GM19468 (cell line): ENCODE results near the gene APEX1.
"Not testable (repeated sequence)": the region's sequence is repeated elsewhere in the genome, so short reads cannot be mapped to it uniquely, and the experiment has no call there.

Experiments used
- ATAC-seq: cut with Tn5 transposase; IDR thresholded peaks from one replicate; pipeline ENCODE4 v1.9.1; 2021; ENCODE audit warnings: mild to moderate bottlenecking, moderate library complexity, moderate number of reproducible peaks; ENCODE audit not compliant: unreplicated experiment; ENCODE audit errors: extremely low read depth

The APEX1 gene

DNA sequence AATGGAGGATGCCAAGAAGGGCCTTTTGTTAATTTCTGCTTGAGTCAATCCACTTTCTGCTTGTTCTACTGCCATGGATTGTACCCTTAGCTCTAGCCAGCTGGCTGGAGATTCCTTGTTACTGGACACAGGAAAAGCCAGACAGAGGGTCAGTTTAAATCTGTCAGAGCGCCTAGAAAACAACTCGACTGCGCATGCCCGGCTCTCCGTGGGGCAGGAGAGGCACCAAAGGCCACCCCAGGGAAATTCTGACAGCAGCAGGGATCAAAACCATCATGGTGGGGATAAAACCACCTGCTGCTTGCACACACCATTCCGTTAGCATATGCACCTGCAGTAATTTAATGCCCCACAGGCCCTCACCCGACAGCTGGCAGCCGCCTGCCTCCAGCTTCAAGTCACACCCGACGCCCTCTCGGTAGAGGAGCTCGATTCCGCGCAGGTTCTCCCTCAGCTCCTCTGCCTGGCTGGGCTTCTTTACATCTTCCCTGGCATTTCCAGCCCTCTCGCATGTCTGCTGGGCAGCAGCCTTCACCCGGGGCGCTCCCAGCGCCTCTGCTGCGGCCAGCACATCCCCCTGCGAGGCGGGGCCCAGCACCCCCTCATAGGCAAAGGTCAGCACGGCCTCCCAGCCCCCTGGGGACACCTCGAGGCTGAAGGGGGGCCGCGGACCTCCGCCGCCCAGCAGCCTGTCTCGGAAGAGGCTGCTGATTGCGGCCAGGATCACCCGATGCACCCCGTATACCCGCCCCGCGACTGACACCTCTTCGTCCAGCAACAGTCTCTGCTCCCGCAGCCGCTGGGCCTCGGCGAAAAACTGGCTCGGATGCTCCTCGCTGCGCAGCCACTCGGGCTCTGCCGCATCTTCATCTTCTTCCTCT lies 20.1 kb upstream of the APEX1 start:
- ATAC-seq: no peak

DNA sequence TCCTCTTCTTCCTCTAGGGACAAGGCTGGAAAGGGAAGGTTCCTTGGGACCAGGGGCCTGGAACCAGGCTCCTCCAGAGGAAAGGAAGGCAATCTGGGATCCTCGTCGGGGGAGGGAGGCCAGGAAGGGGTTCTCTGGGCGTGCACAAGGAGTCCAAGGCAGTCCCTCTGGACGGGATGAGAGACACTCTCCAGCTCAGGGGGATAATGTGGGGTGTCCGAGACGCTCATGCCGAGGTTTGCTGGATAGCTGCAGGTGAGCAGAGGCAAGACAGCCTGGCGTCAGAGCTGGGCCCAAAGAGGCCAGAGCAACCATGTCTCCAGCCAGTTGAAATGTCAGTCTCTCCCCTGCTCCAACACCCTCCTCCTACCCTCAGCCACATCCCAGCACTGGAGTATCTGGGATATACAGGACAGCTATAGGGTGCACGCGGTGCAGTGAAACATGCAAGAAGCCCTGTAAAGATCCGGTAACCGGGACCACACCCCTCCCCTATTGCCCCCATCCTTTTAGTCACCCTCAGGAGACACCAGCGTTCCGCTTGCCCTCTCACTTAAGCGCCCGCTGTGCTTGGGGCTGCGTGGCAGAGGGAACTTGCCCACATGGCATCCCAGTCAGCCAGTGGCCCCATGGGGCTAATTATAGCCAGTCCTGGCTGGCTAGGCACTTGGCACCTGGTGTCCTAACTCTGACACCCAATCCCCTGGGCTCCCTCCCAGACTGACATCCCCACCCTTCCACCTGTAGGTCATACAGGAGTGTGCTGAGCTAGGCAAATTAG lies 19.3 kb upstream of the APEX1 start, which contains the start of gene KLHL33:
KLHL33 (minus strand) TSS at position 585 of the 781 bp plus-strand sequence; CDS start at position 230, 355 bp downstream.
- no peak for ATAC-seq

DNA sequence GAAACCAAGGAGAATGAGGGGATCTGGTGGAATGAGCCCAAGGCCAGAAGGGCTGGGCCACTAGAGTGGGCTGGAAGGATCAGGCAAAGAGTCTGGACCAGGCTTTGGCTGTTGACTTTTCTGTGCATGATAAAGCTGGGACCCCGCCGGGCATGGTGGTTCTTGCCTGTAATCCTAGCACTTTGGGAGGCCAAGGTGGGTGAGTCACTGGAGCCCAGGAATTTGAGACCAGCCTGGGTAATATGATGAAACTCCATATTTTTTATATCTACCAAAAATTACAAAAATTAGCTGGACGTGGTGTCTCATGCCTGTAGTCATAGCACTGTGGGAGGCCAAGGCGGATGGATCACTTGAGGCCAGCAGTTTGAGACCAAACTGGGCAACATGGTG lies 18.7 kb upstream of the APEX1 start:
- no peak for ATAC-seq

DNA sequence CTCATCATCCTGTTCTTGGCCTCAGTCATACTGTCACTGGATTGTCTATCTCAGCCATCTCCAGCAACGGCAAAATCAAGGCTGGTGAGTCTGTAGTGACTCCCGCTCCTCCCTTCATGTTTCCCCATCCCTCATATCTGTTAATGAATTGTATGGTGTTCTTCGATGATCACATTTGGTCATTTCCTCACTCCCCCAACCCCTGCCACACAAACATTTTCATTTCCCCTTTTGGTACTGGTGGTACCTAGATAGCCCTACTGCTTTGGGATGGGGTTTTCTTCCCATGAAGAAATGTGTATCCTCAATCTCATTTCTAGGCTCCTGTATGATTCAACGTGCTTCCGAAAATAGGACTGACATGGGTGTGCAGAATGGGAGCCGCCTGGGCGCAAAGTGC lies 16.4 kb upstream of the APEX1 start:
- ATAC-seq: no peak

DNA sequence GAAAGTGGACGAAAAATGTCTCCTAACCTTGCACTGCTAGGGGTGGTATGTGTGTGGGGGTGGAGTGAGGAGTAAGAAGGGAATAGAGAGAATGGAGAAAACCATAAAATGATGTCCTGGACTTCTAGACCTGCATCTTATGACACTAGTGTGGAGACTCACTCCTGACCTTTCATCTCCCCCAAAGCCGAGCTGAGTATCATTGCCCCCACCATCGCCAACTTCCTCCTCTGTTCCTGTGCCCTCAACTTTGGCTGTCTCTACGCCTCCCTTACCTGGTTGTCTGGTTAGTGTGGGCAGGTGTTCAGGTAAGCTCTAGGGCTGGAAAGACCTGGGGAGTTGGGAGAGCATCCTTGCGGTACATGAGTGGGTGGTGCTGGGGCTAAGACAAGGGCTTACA lies 14.6 kb upstream of the APEX1 start:
- ATAC-seq: no peak

DNA sequence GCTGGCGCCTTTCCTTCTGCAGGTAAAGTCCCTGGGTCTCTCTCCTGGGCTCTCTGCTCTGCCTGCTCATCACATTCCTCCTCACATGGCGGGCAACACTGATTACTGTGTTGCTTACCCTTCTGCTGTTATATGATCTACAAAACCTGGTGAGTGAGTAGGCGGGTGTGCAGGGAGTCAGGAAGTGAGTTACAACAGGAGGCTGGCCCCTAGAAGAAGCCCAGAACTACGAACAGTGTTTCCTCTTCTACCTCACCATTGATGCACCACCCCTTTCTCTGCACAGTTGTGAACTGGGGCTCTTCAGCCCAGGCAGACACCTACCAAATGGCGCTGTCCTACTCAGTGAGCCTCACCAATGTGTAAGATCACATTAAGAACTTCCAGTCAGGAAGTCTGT lies 14.1 kb upstream of the APEX1 start:
- ATAC-seq: no peak

DNA sequence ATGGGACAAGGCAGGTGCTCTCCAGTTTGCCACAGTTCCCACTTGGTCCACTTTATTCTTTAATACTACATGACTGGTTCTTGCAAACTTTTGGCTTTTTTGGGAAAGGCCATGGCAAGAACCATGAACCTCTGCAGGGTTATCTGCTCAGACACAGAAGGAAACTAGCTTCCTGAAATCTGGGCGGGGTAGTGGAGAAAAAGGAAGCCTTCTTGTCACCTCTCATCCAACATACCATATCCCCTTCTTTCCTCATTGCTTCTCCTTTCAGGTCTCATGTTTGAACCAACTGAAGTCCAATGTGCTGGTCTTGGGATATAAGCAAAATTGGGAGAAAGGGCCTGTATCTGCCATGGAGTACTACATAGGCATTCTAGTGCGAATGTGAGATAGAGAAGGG lies 13.6 kb upstream of the APEX1 start:
- ATAC-seq: no peak

DNA sequence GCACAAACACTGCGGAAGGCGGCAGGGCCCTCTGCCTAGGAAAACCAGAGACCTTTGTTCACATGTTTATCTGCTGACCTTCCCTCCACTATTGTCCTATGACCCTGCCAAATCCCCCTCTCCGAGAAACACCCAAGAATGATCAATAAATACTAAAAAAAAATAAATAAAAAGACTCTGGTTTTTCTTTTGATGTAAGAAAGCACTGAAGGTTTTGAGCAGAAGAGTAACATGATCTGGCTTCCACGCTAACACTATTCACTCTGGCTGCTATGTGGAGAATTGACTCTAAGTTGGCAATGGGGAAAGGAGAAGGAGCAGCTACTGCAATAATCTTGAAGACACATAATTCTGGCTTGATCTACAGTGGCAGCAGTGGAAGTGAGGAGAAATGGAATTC lies 11.4 kb upstream of the APEX1 start:
- ATAC-seq: not testable (repeated sequence)

DNA sequence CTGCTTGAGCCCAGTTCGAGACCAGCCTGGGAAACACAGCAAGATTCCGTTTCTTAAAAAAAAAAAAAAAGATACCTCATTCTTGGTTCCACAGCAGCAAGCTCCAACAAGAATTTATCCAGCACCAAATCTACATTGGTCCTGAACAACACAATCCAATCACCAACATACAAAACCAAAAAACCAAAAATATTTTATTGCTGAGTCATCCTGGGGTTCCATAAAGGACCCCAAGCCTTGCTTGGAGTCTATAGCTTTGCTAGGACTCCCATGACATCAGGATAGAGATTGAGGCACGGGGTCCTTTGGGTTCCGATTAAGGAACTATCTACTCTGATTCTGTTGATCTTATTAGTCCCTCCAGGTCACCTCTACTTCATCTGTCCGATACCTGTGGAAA lies 8.1 kb upstream of the APEX1 start:
- ATAC-seq: no peak

DNA sequence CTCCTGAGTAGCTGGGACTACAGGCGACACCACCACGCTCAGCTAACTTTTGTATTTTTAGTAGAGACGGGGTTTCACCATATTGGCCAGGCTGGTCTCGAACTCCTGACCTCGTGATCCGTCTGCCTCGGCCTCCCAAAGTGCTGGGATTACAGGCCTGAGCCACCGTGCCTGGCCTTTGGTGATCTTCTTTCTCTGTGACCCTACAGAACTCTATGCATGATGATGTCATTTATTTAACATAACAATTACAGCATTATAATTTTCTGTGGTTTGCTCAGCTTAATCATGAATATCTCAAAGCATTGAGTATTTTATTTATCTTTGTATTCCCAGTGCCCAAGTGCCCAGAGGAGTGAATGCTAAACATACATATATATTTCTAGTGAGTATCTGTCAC lies 2.2 kb upstream of the APEX1 start:
- not testable (repeated sequence) for ATAC-seq

DNA sequence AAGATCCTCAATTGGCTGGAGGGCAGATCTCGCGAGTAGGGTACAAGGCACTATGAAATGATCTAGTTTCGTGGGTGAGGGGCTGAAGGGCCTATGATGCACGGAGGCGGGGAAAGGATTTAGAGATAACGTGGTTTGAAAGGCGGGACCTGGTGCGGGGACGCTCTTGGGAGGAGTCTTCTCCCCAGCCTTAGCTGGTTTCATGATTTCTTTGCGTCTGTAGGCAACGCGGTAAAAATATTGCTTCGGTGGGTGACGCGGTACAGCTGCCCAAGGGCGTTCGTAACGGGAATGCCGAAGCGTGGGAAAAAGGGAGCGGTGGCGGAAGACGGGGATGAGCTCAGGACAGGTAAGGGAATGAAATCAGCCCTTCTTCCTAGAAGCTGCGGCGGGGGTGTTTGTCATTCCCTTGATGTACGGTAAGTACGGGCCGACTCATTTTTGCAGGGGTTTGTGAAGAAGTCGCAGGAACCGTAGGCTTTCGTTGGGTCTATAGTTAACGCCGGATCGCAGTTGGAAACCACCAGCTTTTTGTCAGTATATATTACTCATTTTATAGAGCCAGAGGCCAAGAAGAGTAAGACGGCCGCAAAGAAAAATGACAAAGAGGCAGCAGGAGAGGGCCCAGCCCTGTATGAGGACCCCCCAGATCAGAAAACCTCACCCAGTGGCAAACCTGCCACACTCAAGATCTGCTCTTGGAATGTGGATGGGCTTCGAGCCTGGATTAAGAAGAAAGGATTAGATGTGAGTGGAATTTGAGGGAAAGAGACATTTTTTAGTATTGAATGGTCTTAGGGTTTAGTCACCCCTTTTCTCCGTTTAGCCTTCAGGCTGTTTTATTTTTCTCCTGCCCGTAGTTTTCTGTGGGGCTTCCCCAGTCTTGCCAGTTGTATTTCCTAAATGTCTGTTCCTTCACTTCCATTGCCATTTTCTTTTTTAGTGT lies 602 bp downstream of the APEX1 start:
- ATAC-seq: peak; percentile 5

DNA sequence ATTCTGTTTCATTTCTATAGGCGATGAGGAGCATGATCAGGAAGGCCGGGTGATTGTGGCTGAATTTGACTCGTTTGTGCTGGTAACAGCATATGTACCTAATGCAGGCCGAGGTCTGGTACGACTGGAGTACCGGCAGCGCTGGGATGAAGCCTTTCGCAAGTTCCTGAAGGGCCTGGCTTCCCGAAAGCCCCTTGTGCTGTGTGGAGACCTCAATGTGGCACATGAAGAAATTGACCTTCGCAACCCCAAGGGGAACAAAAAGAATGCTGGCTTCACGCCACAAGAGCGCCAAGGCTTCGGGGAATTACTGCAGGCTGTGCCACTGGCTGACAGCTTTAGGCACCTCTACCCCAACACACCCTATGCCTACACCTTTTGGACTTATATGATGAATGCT lies 1.9 kb downstream of the APEX1 start:
- ATAC-seq: no peak

DNA sequence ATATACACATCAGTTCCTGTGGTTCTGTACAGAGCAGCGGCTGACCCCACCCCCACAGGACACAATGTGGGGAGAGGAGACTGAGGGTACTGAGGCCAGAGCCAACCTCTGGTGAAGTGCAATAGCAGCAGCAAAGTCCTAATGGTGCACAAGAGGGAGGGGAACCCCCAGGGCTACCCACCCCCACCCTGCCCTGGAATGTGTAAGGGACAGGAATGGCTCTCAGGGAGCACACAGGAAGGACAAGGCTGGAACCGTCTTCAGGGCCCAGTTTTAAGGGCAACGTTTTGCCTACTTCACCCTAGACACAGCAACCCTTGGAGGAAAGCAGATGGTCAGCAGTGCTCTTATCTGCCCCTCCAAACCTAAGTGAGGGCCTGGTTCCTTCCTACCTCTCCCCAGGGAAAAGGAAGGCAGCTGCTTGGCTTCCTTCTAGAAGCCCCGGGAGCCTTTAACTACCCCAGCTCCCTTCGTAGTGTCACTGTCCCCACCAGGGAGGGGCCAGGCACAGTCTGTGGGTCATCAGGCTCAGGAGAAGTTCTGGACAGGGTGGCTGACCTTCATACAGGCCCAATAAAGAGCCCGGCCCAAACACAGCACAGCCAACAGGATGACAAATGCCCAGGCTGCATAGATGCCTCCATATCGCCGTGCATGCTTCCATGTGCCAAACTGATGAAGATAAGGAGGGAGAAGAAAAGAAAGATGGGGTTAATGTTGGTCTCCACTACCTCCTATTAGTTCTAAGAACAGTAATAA lies 3.2 kb downstream of the APEX1 start:
- ATAC-seq: no peak

DNA sequence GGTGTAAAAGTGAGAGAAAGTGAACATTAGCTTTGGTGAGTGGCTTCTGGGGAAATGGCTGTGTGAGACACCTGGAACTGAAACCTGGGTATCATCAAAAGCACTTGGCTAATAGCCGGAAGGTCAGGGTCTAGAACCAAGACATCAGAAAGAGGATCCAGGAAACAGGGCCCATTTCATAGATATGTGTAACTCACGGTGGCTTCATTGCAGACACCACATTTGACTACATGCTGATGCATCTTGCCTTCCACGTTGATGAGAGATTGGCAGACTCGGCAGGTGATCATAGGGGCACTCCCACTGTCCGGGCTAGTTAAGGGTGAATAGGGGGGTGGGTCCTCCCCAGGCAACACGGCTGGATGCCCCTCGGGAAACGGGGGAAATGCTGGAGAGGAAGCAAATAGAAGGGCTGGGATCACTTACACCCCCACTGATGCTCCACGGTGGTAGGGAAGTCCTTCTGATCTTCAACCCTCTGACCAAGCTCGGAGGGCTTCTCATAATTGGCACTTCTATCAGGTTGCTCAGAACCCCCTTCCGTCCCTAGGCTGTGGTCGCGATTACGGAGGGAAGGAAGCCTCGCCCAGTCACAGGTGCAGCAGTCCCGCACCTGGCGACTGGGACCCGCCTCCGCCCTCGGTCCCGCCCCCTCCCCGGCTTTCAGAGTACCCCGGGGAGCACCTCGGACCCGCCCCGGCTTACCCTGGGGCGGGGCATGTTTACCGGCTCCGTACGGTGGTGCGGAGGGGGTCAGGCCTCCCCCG lies 5.6 kb downstream of the APEX1 start:
- no peak for ATAC-seq

DNA sequence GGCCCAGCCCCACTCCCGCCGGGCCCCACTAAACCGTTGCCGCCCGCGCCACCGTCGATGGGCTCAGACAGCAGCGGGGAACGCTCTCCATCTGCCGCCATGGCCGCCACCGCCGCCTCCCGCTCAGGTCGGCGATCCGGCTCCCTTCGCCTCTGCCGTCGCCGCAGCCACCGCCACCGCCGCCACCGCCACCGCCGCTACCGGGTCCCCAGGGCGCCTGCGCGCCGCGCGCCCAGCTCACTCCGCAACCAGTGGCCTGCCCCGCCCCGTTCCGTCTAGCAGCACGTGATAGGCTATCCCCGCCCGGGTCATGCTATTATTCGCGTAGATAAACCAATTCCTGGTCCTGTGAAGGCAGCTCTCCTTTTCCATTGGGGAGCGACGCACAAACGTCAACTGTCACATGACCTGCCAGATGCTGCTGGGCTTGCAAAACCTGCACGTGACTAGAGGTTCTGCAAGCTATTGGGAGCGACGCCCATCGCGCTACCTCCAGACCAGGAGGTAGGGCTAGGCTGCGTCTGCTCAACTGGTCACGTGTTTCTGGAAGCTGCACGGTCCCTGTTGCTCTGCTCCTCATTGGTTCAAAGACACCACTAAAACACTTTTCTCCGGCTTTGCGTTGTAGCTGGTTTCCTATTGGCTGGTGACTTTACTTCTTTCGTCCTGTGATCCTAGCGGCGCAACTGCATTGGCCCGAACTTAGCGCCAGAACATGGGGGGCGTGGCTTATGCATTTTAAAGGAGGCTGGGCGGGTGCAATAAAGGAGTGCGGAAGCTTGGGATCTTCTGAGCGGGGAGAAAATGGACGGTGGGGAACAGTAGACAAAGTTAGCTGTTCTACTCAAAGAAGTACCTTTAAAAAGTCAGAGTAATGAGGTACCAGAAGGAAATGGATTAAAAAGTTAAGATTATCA lies 6.5 kb downstream of the APEX1 start, which contains the start of gene PIP4P1:
PIP4P1 (minus strand) TSS at position 210 of the 917 bp plus-strand sequence; CDS start at position 101, 109 bp downstream.
- peak; percentile 96 for ATAC-seq

DNA sequence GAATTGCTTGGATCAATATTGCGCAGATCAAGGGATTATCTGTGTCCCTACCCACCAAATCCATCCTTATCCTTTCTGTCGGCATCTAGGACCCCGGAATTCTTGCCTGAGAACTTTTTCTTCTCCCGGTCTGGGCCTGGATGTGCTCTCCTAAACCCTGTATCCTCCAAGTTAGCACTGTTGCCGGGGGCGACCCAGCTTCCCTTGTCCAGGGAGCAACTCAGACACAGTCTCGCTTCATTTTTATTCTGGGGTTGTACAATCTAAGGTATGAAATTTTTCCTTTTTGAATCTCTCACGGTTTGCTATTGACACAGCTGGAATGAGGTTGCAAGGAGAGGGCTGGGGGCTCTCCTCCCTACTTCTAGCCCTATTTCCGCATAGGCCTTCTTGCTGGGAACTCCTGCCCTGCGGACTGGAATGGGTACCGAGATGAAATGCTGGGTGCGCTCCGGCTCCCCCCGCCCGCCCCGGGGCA lies 13.8 kb downstream of the APEX1 start:
- ATAC-seq: no peak

DNA sequence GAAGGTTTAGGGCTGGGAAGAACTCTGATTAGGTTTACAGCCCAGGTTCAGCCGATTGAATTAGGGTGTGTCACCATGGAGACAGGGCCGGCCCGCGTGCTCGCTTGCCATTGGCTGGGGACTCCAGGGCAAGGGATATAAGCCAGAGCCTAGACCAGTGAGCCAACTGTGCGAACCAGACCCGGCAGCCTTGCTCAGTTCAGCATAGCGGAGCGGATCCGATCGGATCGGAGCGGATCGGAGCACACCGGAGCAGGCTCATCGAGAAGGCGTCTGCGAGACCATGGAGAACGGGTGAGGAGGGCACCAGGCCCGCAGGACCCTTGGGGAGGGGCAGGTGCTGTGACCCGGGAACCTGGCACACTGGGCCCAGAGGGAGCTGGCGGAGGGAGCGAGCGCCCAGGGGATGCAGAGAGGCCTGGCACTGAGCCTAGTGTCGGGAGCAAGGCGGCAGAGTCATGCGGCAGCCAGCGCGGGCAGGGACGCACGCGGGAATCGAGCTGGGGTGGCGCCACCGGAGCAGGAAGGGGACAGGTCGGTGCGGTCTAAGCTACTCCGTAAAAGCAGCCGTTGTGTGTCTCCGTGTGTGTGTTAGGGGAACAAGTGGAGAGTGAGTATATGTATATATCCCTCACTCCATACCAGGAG lies 14.3 kb downstream of the APEX1 start, which contains the start of gene PNP:
PNP (plus strand) TSS at position 165 of the 648 bp plus-strand sequence; CDS start at position 284, 119 bp downstream.
- ATAC-seq: peak; percentile 82
